Stimulated activated CD8-positive, alpha-beta memory T cell treated with anti-CD3 and anti-CD28 coated beads, Interleukin-7, amount 100 ng/mL, for 1 hour (primary cell): Measurements from ENCODE around the gene GGNBP2.
"Not testable (repeated sequence)": the region's sequence is repeated elsewhere in the genome, so short reads cannot be mapped to it uniquely, and the experiment has no call there.

Experiments used
- DNase-seq, 2 donors: peaks; one replicate each; pipeline ENCODE4 v3.0.0-alpha.2; 2020; ENCODE audit warnings: low read depth in 2 of 2

GGNBP2 gene

GRCh38 chr17:36544307-36545076 lies at the start of gene GGNBP2:
Gene GGNBP2 (plus strand): TSS chr17:36544919. CDS start chr17:36545725, 806 bp downstream.
- DNase-seq: peak; percentile 77 to 81

GRCh38 chr17:36495076-36495578 lies 49.6 kb upstream of the GGNBP2 start:
- DNase-seq: no peak

- no peak for DNase-seq
Measured at GRCh38 chr17:36496018-36496789, 48.5 kb upstream of the GGNBP2 start.

- DNase-seq: no peak
Measured at GRCh38 chr17:36498155-36498554, 46.6 kb upstream of the GGNBP2 start.

- DNase-seq: no peak
Measured at GRCh38 chr17:36498560-36499300, 46.0 kb upstream of the GGNBP2 start.

- no peak for DNase-seq
Measured at GRCh38 chr17:36500745-36501225, 43.9 kb upstream of the GGNBP2 start.

GRCh38 chr17:36501351-36501750 lies 43.4 kb upstream of the GGNBP2 start:
- no peak for DNase-seq

- no peak for DNase-seq
Measured at GRCh38 chr17:36501963-36502362, 42.8 kb upstream of the GGNBP2 start.

- no peak for DNase-seq
Measured at GRCh38 chr17:36503456-36504155, 41.1 kb upstream of the GGNBP2 start.

- DNase-seq: no peak
Measured at GRCh38 chr17:36504156-36504545, 40.6 kb upstream of the GGNBP2 start.

GRCh38 chr17:36505171-36505570 lies 39.5 kb upstream of the GGNBP2 start:
- DNase-seq: no peak

GRCh38 chr17:36506249-36506826 lies 38.4 kb upstream of the GGNBP2 start:
- DNase-seq: no peak

- DNase-seq: no peak
Measured at GRCh38 chr17:36506831-36507230, 37.9 kb upstream of the GGNBP2 start.

GRCh38 chr17:36507266-36507665 lies 37.5 kb upstream of the GGNBP2 start:
- DNase-seq: no peak

- DNase-seq: not testable (repeated sequence)
Measured at GRCh38 chr17:36508439-36508838, 36.3 kb upstream of the GGNBP2 start.

- DNase-seq: no peak
Measured at GRCh38 chr17:36509272-36509985, 35.3 kb upstream of the GGNBP2 start.

GRCh38 chr17:36510636-36511035 lies 34.1 kb upstream of the GGNBP2 start:
- DNase-seq: no peak

GRCh38 chr17:36511216-36511615 lies 33.5 kb upstream of the GGNBP2 start:
- no peak for DNase-seq

GRCh38 chr17:36512641-36513040 lies 32.1 kb upstream of the GGNBP2 start:
- no peak for DNase-seq

- no peak for DNase-seq
Measured at GRCh38 chr17:36514856-36515255, 29.9 kb upstream of the GGNBP2 start.
